NT2/D1 (cell line): ENCODE measurements around the gene C3orf22.
"Not testable (repeated sequence)": the region's sequence is repeated elsewhere in the genome, so short reads cannot be mapped to it uniquely, and the experiment has no call there.

Source experiments
- DNase-seq: peaks from one replicate; pipeline ENCODE4 v3.0.0-alpha.2; 2011; ENCODE audit warnings: low read depth, low spot score
- H3K27me3 ChIP-seq: 2 replicates; pipeline ENCODE4 v1.6.0; 2011; ENCODE audit warnings: mild to moderate bottlenecking; ENCODE audit not compliant: insufficient read length, insufficient read depth
- H3K36me3 ChIP-seq: 2 replicates; pipeline ENCODE4 v1.6.1; 2011; ENCODE audit warnings: mild to moderate bottlenecking, low read length, mixed read lengths; ENCODE audit not compliant: insufficient read depth, insufficient read length
- H3K4me1 ChIP-seq: 2 replicates; pipeline ENCODE4 v1.5.1; 2011; ENCODE audit not compliant: insufficient read depth, insufficient read length
- H3K4me3 ChIP-seq: 2 replicates; pipeline ENCODE4 v1.5.1; 2011; ENCODE audit warnings: low read depth; ENCODE audit not compliant: insufficient read length
- H3K9ac ChIP-seq: 2 replicates; pipeline ENCODE4 v1.6.0; 2011; ENCODE audit warnings: low read depth; ENCODE audit not compliant: insufficient read length
- H3K9me3 ChIP-seq: 2 replicates; pipeline ENCODE4 v1.5.1; 2011; ENCODE audit warnings: mild to moderate bottlenecking, low read length; ENCODE audit not compliant: insufficient read depth
- SUZ12 ChIP-seq: IDR thresholded peaks from 2 replicates; pipeline ENCODE4 v1.6.1; 2011; ENCODE audit not compliant: insufficient read length, insufficient read depth; ENCODE audit errors: extremely low read depth
- YY1 ChIP-seq: IDR thresholded peaks from 2 replicates; pipeline ENCODE4 v1.6.1; 2011; ENCODE audit not compliant: insufficient read length, insufficient read depth
- ZNF274 ChIP-seq: IDR thresholded peaks from 2 replicates; pipeline ENCODE4 v1.6.1; 2011; ENCODE audit warnings: mild to moderate bottlenecking, low read depth, low read length

Gene C3orf22, protein sequence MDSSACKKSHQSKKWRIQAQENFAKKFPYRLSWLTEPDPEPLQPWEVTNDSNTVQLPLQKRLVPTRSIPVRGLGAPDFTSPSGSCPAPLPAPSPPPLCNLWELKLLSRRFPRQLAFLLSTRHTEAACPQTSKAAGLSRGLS

DNA sequence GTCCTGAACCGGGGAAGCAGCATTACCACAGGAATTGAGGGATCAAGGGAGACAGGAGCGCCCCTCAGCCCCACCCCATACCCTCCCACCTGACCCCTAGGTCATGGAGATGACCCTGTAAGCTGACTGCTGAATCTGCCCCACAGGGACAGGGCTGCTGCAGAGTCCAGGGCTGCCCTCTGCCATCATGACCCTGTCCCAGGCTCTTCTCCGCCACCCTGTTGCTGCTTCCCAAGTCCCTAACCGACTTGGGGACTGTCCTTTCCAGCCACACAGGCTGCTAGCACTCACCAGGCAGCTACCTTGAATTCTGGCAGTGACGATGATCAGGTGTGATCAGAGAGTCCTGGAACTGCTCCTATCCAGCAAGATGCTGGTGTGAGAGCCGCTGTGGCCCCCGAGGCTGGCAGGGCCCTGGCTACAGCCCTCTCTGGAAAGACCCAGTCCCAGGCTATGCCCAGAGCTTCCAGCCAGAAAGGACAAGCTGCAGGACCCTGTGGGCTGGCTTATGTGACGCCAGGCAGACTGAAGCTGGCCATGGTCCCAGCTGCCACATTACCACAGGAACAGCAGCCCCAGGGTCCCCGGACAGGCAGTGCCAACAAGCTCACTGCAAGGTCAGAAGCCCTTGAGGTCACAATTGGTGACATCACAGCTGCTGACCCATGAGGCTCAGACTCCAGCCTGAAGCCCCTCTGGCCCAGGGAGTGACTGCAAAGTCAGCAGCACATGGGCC lies at the start of gene C3orf22:
Gene C3orf22, minus strand, starts transcription at position 597 of the 736 bp plus-strand sequence. CDS start 5,542 bp downstream, outside the sequence.
- DNase-seq, result no peak
- peaks cover 11% of the 10 kb centered on the region for H3K4me1 ChIP-seq
- H3K4me3 ChIP-seq, result no peak within 1 kb of the TSS
- no peaks in the 10 kb centered on the region for H3K9me3 ChIP-seq
- H3K9ac ChIP-seq, result no peak within 1 kb of the TSS
- no peaks in the 10 kb centered on the region for H3K36me3 ChIP-seq
- no peaks in the 10 kb centered on the region for H3K27me3 ChIP-seq
- no peak for TF ChIP-seq SUZ12
- TF ChIP-seq YY1, result no peak
- no peak for TF ChIP-seq ZNF274

DNA sequence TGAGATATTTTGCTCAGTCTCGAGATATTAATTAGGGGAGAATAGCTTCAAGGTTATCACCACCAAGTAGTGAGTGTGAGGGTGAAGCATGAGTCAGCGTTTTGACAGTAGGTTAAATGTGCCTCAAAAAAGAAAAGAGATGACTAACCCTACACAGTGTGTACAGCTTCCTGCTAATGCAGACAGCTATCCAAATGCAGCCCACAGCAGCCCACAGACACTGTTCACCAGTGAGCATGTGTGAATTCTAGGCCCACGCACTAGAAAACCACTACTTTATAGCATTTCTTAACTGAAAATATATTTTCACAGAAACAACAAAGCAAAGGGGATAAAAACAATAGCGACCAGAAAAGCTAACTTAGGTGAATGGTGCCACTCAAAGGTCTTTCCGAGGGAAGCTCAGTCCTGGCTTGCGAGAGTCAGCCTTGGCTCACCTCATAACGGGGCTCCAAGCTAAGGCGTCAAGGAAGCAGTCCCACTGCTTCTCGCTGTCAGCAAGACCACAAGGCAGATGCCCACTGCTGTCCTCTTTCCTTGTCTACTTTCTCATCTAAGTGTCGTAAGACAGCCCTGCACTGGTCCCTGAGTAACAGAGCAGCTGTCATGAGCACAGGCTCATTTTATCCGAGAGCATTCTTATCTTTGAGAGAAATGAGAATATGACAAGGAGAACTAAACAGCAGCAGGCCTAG lies 48.6 kb upstream of the C3orf22 start:
- no peak for TF ChIP-seq YY1
- no peak for TF ChIP-seq ZNF274
- TF ChIP-seq SUZ12, result no peak
- peaks cover 14% of the 10 kb centered on the region for H3K36me3 ChIP-seq
- no peak for DNase-seq
- no peak overlapping the region for H3K4me3 ChIP-seq
- no peaks in the 10 kb centered on the region for H3K27me3 ChIP-seq
- no peaks in the 10 kb centered on the region for H3K4me1 ChIP-seq
- no peak overlapping the region for H3K9ac ChIP-seq
- H3K9me3 ChIP-seq, result no peaks in the 10 kb centered on the region

DNA sequence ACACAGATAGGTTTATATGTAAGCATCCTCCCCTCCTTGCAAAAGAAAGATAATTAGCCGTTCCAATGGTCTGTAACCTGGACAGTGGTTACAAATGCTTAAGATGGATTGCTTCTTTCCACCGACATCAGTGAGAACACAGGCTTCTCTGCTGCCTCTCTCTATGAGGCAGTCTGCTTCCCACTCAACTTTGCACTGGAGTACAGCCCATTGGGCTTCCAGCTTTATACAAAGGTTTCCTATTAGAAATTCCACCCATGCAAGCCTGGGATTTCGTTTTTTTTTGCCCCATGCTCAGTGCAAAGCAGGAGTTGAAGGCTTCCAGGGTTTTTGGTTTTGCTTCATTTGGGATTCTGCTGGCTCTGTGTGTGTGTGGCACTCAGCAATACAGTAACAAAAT lies 47.3 kb upstream of the C3orf22 start:
- DNase-seq, result no peak
- Histone ChIP-seq H3K9ac (no peak overlapping the region), H3K4me1 (no peaks in the 10 kb centered on the region), H3K36me3 (peaks cover 14% of the 10 kb centered on the region), H3K9me3 (no peaks in the 10 kb centered on the region), H3K4me3 (no peak overlapping the region), H3K27me3 (no peaks in the 10 kb centered on the region)
- no peak for TF ChIP-seq ZNF274

DNA sequence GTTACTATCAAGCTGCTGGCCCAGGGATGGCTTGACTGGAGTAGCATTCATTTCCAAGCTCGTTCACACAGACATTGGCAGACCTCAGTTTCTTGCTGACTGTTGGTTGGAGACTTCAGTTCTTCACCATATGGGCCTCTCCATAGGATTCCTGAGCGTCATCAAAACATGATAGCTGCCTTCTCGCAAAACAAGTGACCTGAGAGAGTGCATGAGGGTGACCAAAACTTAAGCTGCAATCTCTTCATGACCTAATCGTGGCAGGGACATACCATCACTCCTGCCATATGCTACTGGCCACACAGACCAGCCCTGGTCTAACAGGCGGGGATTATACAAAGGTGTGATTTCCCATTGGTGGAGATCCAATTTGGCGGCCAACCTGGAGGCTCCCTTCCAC lies 46.0 kb upstream of the C3orf22 start:
- Histone ChIP-seq H3K36me3 (peaks cover 11% of the 10 kb centered on the region), H3K4me3 (no peak overlapping the region), H3K4me1 (no peaks in the 10 kb centered on the region), H3K9ac (no peak overlapping the region), H3K9me3 (no peaks in the 10 kb centered on the region), H3K27me3 (no peaks in the 10 kb centered on the region)
- DNase-seq, result no peak
- TF ChIP-seq YY1, result no peak
- TF ChIP-seq SUZ12, result no peak
- TF ChIP-seq ZNF274, result no peak

DNA sequence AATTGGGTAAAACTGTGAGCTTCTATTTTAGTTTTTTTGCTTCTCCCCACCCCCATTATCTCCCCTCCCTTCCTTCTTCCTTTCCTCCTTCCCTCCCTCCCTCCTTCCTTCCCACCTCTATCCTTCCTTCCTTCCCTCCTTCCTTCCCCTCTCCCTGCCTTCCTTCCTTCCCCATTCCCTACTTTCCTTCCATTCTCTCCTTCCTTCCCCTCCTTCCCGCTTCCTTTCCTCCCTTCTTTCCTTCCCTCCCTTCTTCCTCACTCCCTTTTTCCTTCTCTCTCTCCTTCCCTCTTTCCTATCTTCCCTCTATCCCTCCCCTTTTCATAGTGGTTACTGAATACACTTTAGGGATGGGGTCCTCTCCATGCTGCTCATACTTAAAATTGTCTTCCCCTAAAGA lies 40.4 kb upstream of the C3orf22 start:
- Histone ChIP-seq H3K36me3 (no peaks in the 10 kb centered on the region), H3K4me3 (no peak overlapping the region), H3K27me3 (no peaks in the 10 kb centered on the region), H3K9ac (no peak overlapping the region), H3K4me1 (no peaks in the 10 kb centered on the region), H3K9me3 (no peaks in the 10 kb centered on the region)
- DNase-seq, result no peak
- TF ChIP-seq ZNF274, result no peak
- no peak for TF ChIP-seq YY1
- no peak for TF ChIP-seq SUZ12

DNA sequence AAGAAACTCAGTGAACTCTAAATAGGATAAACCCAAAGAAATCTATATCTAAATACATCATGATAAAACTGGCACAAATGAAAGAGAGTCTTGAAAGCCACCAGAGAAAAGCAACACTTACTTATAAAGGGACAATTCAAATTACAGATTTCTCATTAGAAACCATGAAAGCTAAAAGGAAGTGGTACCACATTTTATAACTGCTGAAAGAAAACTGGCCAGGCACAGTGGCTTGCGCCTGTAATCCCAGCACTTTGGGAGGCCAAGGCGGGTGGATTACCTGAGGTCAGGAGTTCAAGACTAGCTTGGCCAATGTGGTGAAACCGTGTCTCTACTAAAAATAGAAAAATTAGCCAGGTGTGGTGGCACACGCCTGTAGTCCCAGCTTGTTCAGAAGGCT lies 36.7 kb upstream of the C3orf22 start:
- not testable (repeated sequence) for DNase-seq, H3K27me3 ChIP-seq, H3K4me1 ChIP-seq, H3K4me3 ChIP-seq, H3K36me3 ChIP-seq, H3K9ac ChIP-seq, H3K9me3 ChIP-seq

DNA sequence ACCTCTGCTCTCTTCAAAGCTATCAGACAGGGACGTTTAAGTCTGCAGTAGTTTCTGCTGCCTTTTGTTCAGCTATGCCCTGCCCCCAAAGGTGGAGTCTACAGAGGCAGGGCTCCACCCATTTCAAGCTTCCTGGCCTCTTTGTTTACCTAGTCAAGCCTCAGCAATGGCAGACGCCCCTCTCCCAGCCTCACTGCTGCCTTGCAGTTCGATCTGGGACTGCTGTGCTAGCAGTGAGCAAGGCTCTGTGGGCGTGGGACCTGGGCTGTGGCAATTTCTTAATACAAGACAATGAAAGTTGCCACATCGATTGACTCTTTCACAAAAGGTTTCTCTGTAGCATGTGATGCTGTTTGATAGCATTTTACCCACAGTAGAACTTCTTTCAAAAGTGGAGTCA lies 32.8 kb upstream of the C3orf22 start:
- H3K4me1 ChIP-seq, H3K36me3 ChIP-seq, H3K9ac ChIP-seq, H3K27me3 ChIP-seq, H3K4me3 ChIP-seq, H3K9me3 ChIP-seq: not testable (repeated sequence)
- peak; percentile 28 for DNase-seq

DNA sequence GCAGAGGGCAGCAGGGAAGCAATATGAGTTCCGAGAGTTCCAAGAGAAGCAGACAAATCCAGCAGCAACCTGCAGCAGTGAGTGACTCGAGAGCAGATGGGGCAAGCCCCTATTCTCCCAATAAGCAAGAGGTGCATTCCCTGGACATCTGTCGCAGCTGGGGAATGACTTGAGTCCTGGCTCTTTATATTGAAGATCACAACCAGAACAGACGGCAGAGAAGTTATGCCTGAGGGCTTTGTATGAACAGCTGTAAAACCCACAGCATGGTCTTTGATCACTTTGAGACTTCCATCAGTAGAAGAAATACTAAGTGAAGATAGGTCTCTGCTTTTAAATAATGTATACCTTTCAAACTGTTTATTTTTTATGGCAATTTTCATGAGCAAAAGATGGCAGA lies 23.6 kb upstream of the C3orf22 start:
- TF ChIP-seq YY1, result no peak
- no peak for TF ChIP-seq SUZ12
- TF ChIP-seq ZNF274, result no peak
- no peak overlapping the region for H3K4me3 ChIP-seq
- no peaks in the 10 kb centered on the region for H3K4me1 ChIP-seq
- H3K9me3 ChIP-seq, result no peaks in the 10 kb centered on the region
- no peak for DNase-seq
- no peaks in the 10 kb centered on the region for H3K27me3 ChIP-seq
- no peaks in the 10 kb centered on the region for H3K36me3 ChIP-seq
- no peak overlapping the region for H3K9ac ChIP-seq
